ENCODE data around the gene DUSP3.
"Not testable (repeated sequence)": the region's sequence is repeated elsewhere in the genome, so short reads cannot be mapped to it uniquely, and the experiment has no call there.

Gene DUSP3

DNA sequence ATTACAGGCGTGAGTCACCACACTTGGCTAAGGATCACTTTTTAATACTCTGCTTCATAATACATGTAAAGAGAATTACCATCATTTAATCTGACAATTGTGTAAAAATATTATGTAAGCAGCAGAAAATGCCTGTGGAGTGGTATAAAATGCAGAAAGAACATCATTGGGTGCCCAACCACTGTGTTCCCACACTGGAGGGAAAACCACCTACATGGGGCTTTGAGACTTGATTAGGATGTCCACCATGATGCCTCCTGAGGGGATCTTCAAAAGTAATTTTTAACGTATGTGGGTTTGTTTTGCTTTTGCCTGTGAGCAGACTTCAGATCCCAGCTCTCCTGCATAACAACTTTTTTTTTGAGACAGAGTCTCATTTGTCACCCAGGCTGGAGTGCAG lies 20.3 kb upstream of the DUSP3 start:
- no peak for DNase-seq

DNA sequence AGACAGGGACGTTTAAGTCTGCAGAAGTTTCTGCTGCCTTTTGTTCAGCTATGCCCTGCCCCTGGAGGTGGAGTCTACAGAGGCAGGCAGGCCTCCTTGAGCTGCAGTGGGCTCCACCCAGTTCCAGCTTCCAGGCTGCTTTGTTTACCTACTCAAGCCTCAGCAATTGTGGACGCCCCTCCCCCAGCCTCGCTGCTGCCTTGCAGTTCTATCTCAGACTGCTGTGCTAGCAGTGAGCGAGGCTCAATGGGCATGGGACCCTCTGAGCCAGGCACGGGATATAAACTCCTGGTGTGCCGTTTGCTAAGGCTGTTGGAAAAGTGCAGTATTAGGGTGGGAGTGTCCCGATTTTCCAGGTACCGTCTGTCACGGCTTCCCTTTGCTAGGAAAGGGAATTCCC lies 19.2 kb upstream of the DUSP3 start:
- not testable (repeated sequence) for DNase-seq

GRCh38 chr17:43792668-43793067 lies 13.9 kb upstream of the DUSP3 start:
- DNase-seq = not testable (repeated sequence)

- DNase-seq = peak; percentile 86
Observed at GRCh38 chr17:43791589-43791988, 12.8 kb upstream of the DUSP3 start.

GRCh38 chr17:43790311-43790940 lies 11.6 kb upstream of the DUSP3 start:
- no peak for DNase-seq

GRCh38 chr17:43789482-43789881 lies 10.7 kb upstream of the DUSP3 start:
- DNase-seq = no peak

- DNase-seq = no peak
Observed at GRCh38 chr17:43788540-43788939, 9.8 kb upstream of the DUSP3 start.

DNA sequence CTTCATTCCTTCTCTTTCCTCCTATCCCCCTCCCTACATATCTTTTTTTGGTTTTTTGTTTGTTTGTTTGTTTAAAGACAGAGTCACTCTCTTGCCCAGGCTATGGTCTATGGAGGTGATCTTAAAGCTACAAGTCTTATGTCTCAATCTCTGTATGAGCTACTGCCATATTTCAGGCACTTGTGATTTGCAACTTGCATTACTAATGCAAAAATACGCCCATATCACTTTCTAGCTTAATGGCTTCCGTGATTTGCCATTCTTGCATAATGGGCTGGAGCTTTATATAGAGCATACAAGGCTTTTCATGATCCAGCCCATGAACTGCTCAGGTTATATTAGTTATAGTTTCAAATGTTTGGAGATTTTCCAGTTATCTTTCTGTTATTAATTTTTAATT lies 9.0 kb upstream of the DUSP3 start:
- DNase-seq = no peak

DNA sequence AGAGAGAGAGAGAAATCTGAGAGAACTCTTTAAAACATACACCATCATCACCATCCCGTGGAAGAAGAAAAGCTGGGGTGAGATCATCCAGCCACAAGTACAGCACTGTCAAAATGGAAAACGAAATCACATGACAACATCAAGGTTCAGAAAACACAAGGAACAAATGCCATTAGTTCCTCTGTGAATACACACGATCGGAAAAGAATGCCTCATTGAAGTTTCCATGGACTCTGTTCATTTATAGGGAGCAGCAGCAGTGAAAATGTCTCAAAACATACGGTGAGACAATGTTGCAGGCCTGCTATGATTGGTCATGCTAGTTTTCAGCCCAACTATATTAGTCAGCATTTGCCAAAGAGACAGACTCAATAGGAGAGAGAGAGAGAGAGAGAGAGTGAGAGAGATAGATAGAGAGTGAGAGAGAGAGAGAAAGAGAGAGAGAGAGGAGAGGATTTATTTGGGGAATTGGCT lies 5.9 kb upstream of the DUSP3 start:
- no peak for DNase-seq

- DNase-seq = no peak
Observed at GRCh38 chr17:43784068-43784467, 5.3 kb upstream of the DUSP3 start.

DNA sequence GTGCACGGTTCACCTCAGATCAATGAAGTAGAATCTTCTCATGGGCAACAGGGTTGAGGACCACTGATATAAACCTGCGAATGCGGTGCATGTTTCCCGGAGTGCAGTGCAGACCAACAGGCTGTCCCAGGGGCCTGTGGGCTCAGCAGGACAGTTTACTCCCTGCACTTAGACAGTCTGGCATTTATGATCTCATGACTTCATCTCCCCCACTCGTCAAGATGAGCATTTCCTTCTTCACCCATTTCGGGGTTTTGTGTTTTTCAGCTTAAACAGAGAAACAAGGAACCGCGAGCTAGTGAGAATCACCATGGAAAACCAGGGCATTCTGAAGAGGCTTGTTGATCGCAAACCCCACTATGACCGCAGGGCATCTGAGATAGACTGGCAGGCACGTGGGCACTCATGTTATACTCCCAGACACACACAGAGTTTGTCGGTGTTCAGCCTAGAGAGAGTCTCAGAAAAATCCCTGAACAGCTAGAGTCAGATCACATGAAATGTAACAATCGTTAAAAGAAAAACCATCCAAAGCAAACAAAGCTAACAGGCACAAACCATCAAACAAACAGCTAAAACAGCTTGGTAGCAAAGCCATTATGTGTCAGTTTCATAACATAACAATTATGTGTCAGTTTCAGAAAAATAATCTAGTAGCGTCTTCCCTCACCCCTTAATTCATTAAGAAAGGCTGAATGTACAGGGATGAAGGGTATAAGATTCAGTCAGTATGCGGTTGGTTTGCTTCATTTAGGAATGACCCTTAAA lies 4.3 kb upstream of the DUSP3 start:
- DNase-seq = no peak

GRCh38 chr17:43780135-43780534 lies 1.4 kb upstream of the DUSP3 start, which contains the start of gene CFAP97D1:
Gene CFAP97D1 (plus strand): TSS chr17:43780435. CDS start chr17:43780463, 28 bp downstream.
- DNase-seq = no peak

GRCh38 chr17:43779145-43780125 lies 658 bp upstream of the DUSP3 start:
- DNase-seq = no peak

GRCh38 chr17:43774304-43775250 lies 4.2 kb downstream of the DUSP3 start:
- no peak for DNase-seq

DNA sequence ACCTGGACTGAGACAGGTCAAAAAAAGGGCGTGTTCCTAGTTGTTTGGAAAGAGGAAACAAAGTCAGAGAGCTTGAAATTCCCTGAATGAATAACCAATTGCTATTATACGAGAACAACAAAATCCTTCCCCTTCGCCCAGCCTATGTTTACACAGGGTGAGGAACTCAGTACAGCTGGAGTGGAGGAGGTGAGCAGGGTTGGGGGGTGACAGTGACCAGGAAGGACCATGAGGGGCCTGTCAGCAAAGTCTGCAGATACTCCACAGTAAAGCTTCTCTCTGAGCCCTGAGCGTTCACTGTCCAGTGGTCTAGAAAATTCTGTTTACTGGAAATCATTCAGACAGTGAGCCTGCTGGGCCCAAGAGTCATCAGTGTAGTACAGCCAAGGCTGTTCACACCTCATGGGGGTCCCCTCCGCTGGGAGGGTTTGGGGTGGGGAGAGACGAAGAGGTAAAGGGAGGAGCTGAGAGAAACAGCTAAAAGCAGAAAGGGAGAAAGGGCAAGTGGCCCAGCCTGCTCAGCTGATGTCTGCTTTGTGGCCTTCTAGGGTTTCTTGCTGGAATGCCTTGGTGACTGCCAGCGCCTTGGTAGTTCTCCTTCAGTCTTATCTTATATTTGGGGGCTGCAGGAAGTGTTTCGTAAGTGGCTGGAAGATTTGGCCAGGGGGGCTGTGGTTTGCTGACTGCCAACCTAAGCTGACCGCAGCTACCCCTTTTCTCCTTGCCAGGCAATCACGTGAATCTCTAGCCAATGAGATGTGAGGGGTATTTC lies 5.7 kb downstream of the DUSP3 start:
- no peak for DNase-seq

- DNase-seq = no peak
Observed at GRCh38 chr17:43771463-43771862, 7.3 kb downstream of the DUSP3 start.

DNA sequence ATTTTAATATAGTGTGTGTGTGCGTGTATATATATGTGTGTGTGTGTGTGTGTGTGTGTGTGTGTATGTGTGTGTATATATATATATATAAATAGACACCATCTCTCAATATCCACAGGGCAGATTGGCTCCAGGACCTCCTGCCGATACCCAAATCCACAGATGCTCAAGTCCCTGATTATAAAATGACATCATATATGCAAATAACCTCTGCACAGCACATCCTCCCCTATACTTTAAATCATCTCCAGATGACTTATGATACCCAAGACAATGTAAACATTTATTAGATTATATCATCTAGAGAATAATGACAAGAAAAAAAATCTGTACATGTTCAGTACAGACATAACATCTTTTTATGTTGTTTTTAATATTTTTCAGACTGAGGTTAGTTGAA lies 7.8 kb downstream of the DUSP3 start:
- DNase-seq = no peak

GRCh38 chr17:43769859-43770258 lies 8.9 kb downstream of the DUSP3 start:
- DNase-seq = no peak

- DNase-seq = no peak
Observed at GRCh38 chr17:43769426-43769825, 9.4 kb downstream of the DUSP3 start.

DNA sequence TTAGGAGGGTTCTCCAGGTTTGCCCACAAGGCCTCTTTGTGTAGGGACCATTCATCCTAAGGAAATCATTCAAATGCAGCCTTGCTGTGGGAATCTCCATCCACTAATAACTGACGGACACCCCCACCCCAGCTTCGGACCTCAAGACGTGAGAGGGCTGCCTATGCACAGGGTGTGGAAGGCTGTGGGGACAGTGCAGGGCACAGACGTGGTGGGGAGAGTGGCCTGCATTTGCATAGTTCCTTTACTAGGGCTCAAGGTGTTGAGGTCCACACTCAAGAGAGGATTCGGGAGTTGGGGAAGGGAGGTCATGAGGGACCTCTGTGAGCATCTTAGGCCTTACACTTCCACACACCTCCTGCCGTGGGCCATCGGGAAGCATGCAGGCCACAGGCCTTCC lies 9.8 kb downstream of the DUSP3 start:
- no peak for DNase-seq

GRCh38 chr17:43768382-43768781 lies 10.4 kb downstream of the DUSP3 start:
- no peak for DNase-seq
